ENCODE data around the gene SFTPB.
"Not testable (repeated sequence)": the region's sequence is repeated elsewhere in the genome, so short reads cannot be mapped to it uniquely, and the experiment has no call there.

SFTPB gene

GRCh38 chr2:85678377-85678776 is 10.4 kb upstream of the SFTPB start:
- DNase-seq (ENCODE audit: low read depth in 1 of 2, low spot score in 1 of 2) = no peak

- no peak for DNase-seq (ENCODE audit: low read depth in 1 of 2, low spot score in 1 of 2)
Measured at GRCh38 chr2:85675866-85676548, 8.0 kb upstream of the SFTPB start.

- DNase-seq (ENCODE audit: low read depth in 1 of 2, low spot score in 1 of 2) = no peak
Measured at GRCh38 chr2:85675427-85675826, 7.4 kb upstream of the SFTPB start.

- DNase-seq (ENCODE audit: low read depth in 1 of 2, low spot score in 1 of 2) = no peak
Measured at GRCh38 chr2:85674417-85674816, 6.4 kb upstream of the SFTPB start.

GRCh38 chr2:85673716-85674375 is 5.8 kb upstream of the SFTPB start:
- DNase-seq (ENCODE audit: low read depth in 1 of 2, low spot score in 1 of 2) = no peak

GRCh38 chr2:85672456-85672855 is 4.5 kb upstream of the SFTPB start:
- no peak for DNase-seq (ENCODE audit: low read depth in 1 of 2, low spot score in 1 of 2)

- DNase-seq (ENCODE audit: low read depth in 1 of 2, low spot score in 1 of 2) = not testable (repeated sequence)
Measured at GRCh38 chr2:85670416-85670815, 2.4 kb upstream of the SFTPB start.

GRCh38 chr2:85669549-85669948 is 1.6 kb upstream of the SFTPB start:
- no peak for DNase-seq (ENCODE audit: low read depth in 1 of 2, low spot score in 1 of 2)

- no peak for DNase-seq (ENCODE audit: low read depth in 1 of 2, low spot score in 1 of 2)
Measured at GRCh38 chr2:85668857-85669142, 801 bp upstream of the SFTPB start.

- DNase-seq (ENCODE audit: low read depth in 1 of 2, low spot score in 1 of 2) = no peak
Measured at GRCh38 chr2:85667561-85668008, 414 bp downstream of the SFTPB start.

- no peak for DNase-seq (ENCODE audit: low read depth in 1 of 2, low spot score in 1 of 2)
Measured at GRCh38 chr2:85666435-85667316, 1.3 kb downstream of the SFTPB start.

- DNase-seq (ENCODE audit: low read depth in 1 of 2, low spot score in 1 of 2) = no peak
Measured at GRCh38 chr2:85666016-85666415, 2.0 kb downstream of the SFTPB start.

GRCh38 chr2:85665264-85665937 is 2.6 kb downstream of the SFTPB start:
- no peak for DNase-seq (ENCODE audit: low read depth in 1 of 2, low spot score in 1 of 2)

GRCh38 chr2:85663594-85664565 is 4.1 kb downstream of the SFTPB start:
- DNase-seq (ENCODE audit: low read depth in 1 of 2, low spot score in 1 of 2) = no peak

- no peak for DNase-seq (ENCODE audit: low read depth in 1 of 2, low spot score in 1 of 2)
Measured at GRCh38 chr2:85662899-85663593, 5.0 kb downstream of the SFTPB start.

- DNase-seq (ENCODE audit: low read depth in 1 of 2, low spot score in 1 of 2) = no peak
Measured at GRCh38 chr2:85661139-85661858, 6.7 kb downstream of the SFTPB start.

GRCh38 chr2:85660725-85661124 is 7.3 kb downstream of the SFTPB start:
- DNase-seq (ENCODE audit: low read depth in 1 of 2, low spot score in 1 of 2) = no peak

GRCh38 chr2:85660301-85660700 is 7.7 kb downstream of the SFTPB start:
- not testable (repeated sequence) for DNase-seq (ENCODE audit: low read depth in 1 of 2, low spot score in 1 of 2)

GRCh38 chr2:85659324-85659981 is 8.5 kb downstream of the SFTPB start:
- no peak for DNase-seq (ENCODE audit: low read depth in 1 of 2, low spot score in 1 of 2)
